GM13977 (cell line): Measurements from ENCODE around the gene CAVIN1.

Experiments
- DNase-seq: peaks from one replicate; pipeline ENCODE4 v3.0.0; 2012; ENCODE audit warnings: low spot score
- in situ Hi-C: fragments of 300-500 bp; cut with MboI; formaldehyde crosslinking; loops from one replicate; pipeline ENCODE4 v1.12.0; 2022; ENCODE audit warnings: low sequenced_read_pairs, low pct_unique_long_range_greater_than_20kb, mixed read lengths, inconsistent platforms; ENCODE audit not compliant: unreplicated experiment
- TF ChIP-seq, protein P1 (sequence below): IDR thresholded peaks from 2 replicates; pipeline ENCODE4 v1.5.1; 2012; ENCODE audit warnings: mild to moderate bottlenecking, control low read depth; ENCODE audit not compliant: insufficient read depth; ENCODE audit errors: extremely low read depth, missing control alignments

Gene CAVIN1, protein sequence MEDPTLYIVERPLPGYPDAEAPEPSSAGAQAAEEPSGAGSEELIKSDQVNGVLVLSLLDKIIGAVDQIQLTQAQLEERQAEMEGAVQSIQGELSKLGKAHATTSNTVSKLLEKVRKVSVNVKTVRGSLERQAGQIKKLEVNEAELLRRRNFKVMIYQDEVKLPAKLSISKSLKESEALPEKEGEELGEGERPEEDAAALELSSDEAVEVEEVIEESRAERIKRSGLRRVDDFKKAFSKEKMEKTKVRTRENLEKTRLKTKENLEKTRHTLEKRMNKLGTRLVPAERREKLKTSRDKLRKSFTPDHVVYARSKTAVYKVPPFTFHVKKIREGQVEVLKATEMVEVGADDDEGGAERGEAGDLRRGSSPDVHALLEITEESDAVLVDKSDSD

DNA sequence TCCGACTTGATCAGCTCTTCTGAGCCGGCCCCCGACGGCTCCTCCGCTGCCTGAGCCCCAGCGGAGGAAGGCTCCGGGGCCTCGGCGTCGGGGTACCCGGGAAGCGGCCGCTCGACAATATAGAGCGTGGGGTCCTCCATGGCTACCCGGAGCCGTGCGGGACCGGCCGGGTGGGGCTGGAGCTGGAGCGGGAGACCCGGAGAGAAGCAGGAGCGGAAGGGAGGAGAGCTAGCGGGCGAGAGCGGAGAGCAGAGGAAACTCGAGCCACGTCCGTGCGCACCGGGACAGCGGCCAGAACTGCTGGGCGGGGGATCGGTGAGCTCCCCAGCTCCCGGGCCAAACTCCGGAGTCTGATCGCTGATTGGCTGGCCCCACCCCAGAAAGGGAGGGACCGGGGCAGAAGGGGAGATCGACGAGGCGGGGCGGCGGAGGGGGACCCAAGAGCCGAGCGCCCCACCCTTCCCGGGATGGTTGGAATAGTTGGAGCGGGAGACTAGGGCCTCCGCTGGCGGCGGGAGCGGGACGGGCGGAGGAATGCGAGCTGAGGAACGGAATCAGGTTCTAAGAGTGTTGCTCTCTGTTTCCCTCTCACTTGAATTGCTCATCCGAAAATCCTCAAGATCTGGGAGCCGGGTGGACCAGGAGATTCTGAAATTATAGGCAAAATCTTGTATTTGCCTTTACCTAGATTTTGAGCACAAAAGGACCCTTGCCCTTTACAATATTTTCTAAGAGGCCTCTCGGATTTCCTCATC, at the start of gene CAVIN1:
CAVIN1 (minus strand) TSS at position 299 of the 755 bp plus-strand sequence; CDS start at position 140, 159 bp downstream.
- in situ Hi-C loops = no loop called here
- TF ChIP-seq, protein P1, sequence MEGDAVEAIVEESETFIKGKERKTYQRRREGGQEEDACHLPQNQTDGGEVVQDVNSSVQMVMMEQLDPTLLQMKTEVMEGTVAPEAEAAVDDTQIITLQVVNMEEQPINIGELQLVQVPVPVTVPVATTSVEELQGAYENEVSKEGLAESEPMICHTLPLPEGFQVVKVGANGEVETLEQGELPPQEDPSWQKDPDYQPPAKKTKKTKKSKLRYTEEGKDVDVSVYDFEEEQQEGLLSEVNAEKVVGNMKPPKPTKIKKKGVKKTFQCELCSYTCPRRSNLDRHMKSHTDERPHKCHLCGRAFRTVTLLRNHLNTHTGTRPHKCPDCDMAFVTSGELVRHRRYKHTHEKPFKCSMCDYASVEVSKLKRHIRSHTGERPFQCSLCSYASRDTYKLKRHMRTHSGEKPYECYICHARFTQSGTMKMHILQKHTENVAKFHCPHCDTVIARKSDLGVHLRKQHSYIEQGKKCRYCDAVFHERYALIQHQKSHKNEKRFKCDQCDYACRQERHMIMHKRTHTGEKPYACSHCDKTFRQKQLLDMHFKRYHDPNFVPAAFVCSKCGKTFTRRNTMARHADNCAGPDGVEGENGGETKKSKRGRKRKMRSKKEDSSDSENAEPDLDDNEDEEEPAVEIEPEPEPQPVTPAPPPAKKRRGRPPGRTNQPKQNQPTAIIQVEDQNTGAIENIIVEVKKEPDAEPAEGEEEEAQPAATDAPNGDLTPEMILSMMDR = no peak
- DNase-seq = peak; percentile 75

DNA sequence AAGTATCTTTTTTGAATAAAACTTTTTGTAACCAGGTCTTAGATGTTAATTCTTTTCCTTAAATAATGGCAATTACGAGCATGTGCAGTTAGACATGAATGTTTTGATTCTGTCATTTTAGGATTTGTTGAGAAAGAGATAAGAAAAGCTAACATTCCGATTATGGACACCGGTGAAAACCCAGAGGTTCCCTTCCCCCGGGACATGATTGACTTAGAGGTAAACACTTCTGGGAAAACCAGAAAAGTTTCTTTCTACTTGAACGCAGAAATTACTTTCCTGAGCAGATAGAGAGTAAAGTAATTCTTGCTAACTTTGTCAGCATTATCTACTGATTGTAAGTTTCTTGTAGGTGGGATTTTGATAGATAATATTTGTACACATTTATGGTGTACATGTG, 44.8 kb upstream of the CAVIN1 start:
- in situ Hi-C loops = no loop called here
- TF ChIP-seq, protein P1 = no peak
- no peak for DNase-seq

DNA sequence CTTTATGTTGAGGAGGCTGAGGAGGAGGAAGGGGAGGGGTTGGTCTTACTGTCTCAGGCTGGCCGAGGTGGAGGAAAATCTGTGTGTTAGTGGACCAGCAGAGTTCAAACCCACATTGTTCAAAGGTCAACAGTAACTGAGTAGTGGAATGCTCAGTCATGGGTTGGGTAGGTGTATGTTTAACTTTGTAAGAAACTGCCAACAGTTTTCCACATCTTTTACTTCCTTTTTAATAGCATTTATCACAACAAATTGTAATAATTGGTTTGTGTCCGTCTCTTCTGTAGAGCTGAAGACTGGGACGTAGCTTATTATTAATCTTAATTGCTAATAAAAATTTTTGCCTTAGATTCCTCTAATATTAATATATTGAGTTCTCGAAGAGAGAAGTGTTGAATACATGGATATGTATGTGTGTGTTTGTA, 40.9 kb upstream of the CAVIN1 start:
- in situ Hi-C loops = no loop called here
- no peak for DNase-seq
- TF ChIP-seq, protein P1 = no peak

DNA sequence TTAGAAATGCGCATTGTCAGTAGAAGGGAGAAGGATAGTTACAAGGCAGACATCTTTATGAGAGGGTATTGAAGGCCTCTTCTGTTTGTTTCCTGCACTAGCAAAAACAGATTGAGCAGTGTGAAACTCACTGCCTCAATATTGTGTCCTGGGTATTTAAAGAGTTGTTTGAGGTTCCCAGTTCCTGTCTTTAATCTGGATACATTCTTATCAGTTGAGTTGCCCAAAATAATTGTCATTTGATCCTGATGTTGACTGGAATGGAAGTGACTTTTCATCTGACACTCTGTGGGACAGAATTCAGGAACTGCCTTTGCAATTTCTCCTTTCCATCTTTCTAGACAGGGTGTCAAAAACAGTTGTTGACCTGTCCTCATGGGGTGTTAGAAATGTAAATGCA, 37.3 kb upstream of the CAVIN1 start:
- in situ Hi-C loops = no loop called here
- no peak for DNase-seq
- TF ChIP-seq, protein P1 = no peak

DNA sequence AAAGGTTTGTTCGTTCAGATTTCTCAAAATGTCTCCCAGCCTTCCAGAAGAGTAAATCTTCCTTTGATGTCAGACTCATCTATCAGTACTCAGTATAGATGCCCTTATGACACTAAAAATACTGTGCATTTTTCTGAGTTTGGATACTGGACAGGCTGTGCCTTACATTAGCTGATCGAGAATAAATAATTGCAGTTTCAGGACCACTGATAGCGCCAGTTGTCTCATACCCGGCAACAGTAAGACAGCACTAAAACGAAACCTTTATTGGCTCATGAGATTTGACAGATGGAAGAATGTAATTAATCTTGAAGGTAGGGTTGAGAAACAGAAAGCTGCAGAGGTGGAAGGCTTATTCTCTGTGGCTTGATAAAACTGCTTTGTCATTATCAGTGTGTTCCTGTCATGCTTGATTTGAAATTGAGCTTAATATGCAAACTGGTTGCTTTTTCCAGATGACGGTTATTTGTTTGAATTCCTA, 36.8 kb upstream of the CAVIN1 start:
- TF ChIP-seq, protein P1 = no peak
- peak; percentile 65 for DNase-seq
- in situ Hi-C loops = no loop called here

DNA sequence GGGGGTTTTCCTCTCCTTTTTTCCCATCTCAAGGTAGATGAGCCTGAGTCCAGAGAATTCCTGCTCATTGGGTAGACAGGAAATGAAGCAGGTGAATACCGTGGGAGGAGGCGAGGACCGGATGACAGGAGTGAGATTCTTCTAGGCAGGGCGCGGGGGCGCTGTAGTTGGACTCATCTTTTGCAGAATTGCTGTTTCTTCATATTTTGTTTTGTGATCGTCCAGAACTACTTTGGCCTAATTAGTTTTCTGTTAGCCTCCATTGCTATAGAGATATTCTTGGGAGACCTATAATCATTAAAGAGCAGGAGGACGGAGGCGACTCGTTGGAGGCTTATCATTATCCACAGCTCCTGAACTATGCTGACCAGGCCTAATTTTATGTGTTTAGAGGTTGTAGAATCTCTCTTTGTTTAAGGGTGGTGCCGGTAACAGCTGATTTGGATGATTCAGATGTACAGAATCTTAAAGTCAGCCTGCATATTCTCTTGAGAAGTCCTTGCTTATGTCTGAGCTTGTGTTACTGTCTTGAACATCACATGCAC, 36.3 kb upstream of the CAVIN1 start:
- peak; percentile 34 for DNase-seq
- TF ChIP-seq, protein P1 = peak; percentile 61

More for the DNA sequence above, 36.3 kb upstream of the CAVIN1 start:
- in situ Hi-C loops = no loop called here
